DND-41 (cell line): ENCODE data around the gene ZNF366.

Source experiments
- ATAC-seq: fragments of 200-7000 bp; cut with Tn5 transposase; 3 replicates; pipeline ENCODE4 v1.9.1; 2021; ENCODE audit warnings: low read depth; ENCODE audit not compliant: insufficient read depth
- DNase-seq: peaks from one replicate; pipeline ENCODE4 v3.0.0-alpha.2; 2020
- H2AFZ ChIP-seq: 2 replicates; pipeline ENCODE4 v1.6.0; 2012; ENCODE audit warnings: low read depth, low read length
- H3K27ac ChIP-seq: 2 replicates; pipeline ENCODE4 v1.5.1; 2012; ENCODE audit warnings: low read length, inconsistent platforms
- H3K27me3 ChIP-seq: fragments of 200-600 bp; sonication (generic); 2 replicates; pipeline ENCODE4 v1.6.0; 2012; ENCODE audit warnings: low read length, mild to moderate bottlenecking, inconsistent platforms; ENCODE audit not compliant: insufficient read depth, poor library complexity
- H3K36me3 ChIP-seq: 2 replicates; pipeline ENCODE4 v1.5.1; 2012; ENCODE audit warnings: low read length, inconsistent platforms; ENCODE audit not compliant: insufficient read depth
- H3K4me1 ChIP-seq: 2 replicates; pipeline ENCODE4 v1.5.1; 2012; ENCODE audit warnings: mild to moderate bottlenecking, low read length; ENCODE audit not compliant: insufficient read depth
- H3K4me2 ChIP-seq: 2 replicates; pipeline ENCODE4 v1.6.0; 2012; ENCODE audit warnings: mild to moderate bottlenecking, moderate library complexity, low read length, inconsistent platforms; ENCODE audit not compliant: insufficient read depth
- H3K4me3 ChIP-seq, 2 experiments: fragments of 200-600 bp in 1 of 2; shearing (Covaris generic) in 1 of 2; 2 replicates each; pipeline ENCODE4 v1.5.1; 2012 to 2016; ENCODE audit warnings: inconsistent platforms in 2 of 2, low read length in 2 of 2, mild to moderate bottlenecking in 2 of 2, low read depth in 1 of 2, moderate library complexity in 1 of 2
- H3K79me2 ChIP-seq: 2 replicates; pipeline ENCODE4 v1.6.0; 2012; ENCODE audit warnings: low read length, inconsistent platforms; ENCODE audit not compliant: insufficient read depth
- H3K9ac ChIP-seq: 2 replicates; pipeline ENCODE4 v1.6.0; 2012; ENCODE audit warnings: low read depth, mild to moderate bottlenecking, inconsistent platforms, low read length, moderate library complexity
- H3K9me3 ChIP-seq: 2 replicates; pipeline ENCODE4 v1.5.1; 2012; ENCODE audit warnings: low read length, moderate library complexity, mild to moderate bottlenecking, inconsistent platforms; ENCODE audit not compliant: insufficient read depth, severe bottlenecking
- H4K20me1 ChIP-seq: 2 replicates; pipeline ENCODE4 v1.6.0; 2012; ENCODE audit warnings: low read length; ENCODE audit not compliant: insufficient read depth
- CTCF ChIP-seq: IDR thresholded peaks from 2 replicates; pipeline ENCODE4 v1.5.1; 2012; ENCODE audit warnings: borderline replicate concordance, low read length, moderate library complexity, mild to moderate bottlenecking; ENCODE audit not compliant: poor library complexity, severe bottlenecking; ENCODE audit errors: extremely low read depth
- EZH2 ChIP-seq: IDR thresholded peaks from 3 replicates; pipeline ENCODE4 v1.6.1; 2012; ENCODE audit warnings: borderline replicate concordance, low read depth, mild to moderate bottlenecking, moderate library complexity, low read length, inconsistent platforms; ENCODE audit not compliant: severe bottlenecking

ZNF366 gene

GRCh38 chr5:72508241-72509170, 1.3 kb upstream of the ZNF366 start:
- no peak for TF ChIP-seq CTCF
- TF ChIP-seq EZH2, result no peak
- H3K4me2 ChIP-seq, result no peak overlapping the region
- no peaks in the 10 kb centered on the region for H3K9me3 ChIP-seq
- H3K4me1 ChIP-seq, result no peaks in the 10 kb centered on the region
- H3K36me3 ChIP-seq, result no peaks in the 10 kb centered on the region
- H4K20me1 ChIP-seq, result no peaks in the 10 kb centered on the region
- no peaks in the 10 kb centered on the region for H3K79me2 ChIP-seq
- DNase-seq (no peak), ATAC-seq (no peak)
- H2AFZ ChIP-seq, result no peak overlapping the region
- no peak overlapping the region for H3K4me3 ChIP-seq
- no peak overlapping the region for H3K27ac ChIP-seq
- H3K9ac ChIP-seq, result no peak overlapping the region
- H3K27me3 ChIP-seq, result peaks cover under 1% of the 10 kb centered on the region

- Histone ChIP-seq H3K27me3 (peaks cover 4% of the 10 kb centered on the region), H3K9ac (no peak overlapping the region), H3K4me1 (no peaks in the 10 kb centered on the region), H3K36me3 (no peaks in the 10 kb centered on the region), H2AFZ (no peak overlapping the region), H3K27ac (no peak overlapping the region), H3K79me2 (no peaks in the 10 kb centered on the region), H3K9me3 (no peaks in the 10 kb centered on the region), H4K20me1 (no peaks in the 10 kb centered on the region), H3K4me2 (no peak overlapping the region), H3K4me3 (no peak overlapping the region)
- no peak for TF ChIP-seq CTCF
- no peak for TF ChIP-seq EZH2
- no peak for ATAC-seq
- DNase-seq, result no peak
Measured at GRCh38 chr5:72507907-72508238, 663 bp upstream of the ZNF366 start.

GRCh38 chr5:72506158-72506549, 1.1 kb downstream of the ZNF366 start:
- Histone ChIP-seq H4K20me1 (no peaks in the 10 kb centered on the region), H3K36me3 (no peaks in the 10 kb centered on the region), H3K27me3 (peaks cover 4% of the 10 kb centered on the region), H3K27ac (no peak overlapping the region), H3K4me3 (no peak overlapping the region), H3K9ac (no peak overlapping the region), H3K79me2 (no peaks in the 10 kb centered on the region), H3K4me1 (no peaks in the 10 kb centered on the region), H3K9me3 (no peaks in the 10 kb centered on the region), H2AFZ (no peak overlapping the region), H3K4me2 (no peak overlapping the region)
- no peak for ATAC-seq
- TF ChIP-seq CTCF (no peak), EZH2 (no peak)
- no peak for DNase-seq
